ENCODE results near the gene VPREB3. TPM values are rescaled to one million over a fixed set of nuclear protein-coding genes. Genes with fewer than 3 reads are reported as not detected.

VPREB3 gene
- total RNA-seq, 2 donors from 2014 or later, result not detected

DNA sequence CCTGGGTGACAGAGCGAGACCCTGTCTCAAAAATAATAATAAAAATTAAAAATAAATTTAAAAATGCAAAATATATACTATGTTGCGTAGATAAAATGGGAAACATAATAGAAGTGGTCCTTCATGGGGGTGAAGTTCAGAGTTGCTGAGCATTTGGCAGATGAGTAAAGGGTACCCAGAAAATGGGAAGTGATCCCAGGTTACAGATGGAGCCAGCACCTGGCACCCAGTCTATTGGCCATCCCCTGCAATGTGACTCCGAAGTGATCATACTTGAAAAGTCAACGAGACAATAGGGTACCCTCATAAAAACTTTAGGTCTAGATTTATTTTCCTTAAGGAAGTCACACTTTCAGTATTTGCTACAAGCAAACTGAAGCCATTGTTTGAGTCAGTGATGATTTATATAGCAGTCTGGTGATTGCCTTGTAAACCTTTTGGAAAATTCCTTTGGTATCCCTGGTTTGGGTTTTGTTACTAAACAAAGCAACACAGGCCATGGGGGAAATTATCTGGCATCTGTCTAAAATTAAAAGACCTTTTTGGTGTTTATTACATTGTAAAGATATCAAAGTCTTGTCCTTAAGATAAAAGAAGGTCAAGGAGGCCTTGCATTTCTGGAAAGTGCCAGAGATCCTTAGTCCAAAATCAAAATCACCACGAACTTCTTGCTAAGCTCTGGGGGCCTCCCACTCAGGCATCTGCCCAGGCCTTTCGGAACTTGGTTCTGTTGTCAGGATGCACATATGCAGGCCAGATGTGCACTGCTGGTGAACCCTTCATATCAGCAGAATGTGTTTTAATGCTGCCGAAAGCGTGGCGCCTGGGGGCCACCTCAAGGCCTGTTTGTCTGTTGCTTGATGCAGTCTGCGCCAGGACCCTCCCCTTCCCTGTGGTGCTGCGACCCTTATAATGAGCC is 36.9 kb upstream of the VPREB3 start:
- Histone ChIP-seq H3K27me3 (replicated peaks; ENCODE audit: insufficient read depth) (no peaks in the 10 kb centered on the region), H3K36me3 (no peaks in the 10 kb centered on the region), H3K4me1 (replicated peaks) (peaks cover 6% of the 10 kb centered on the region), H3K27ac (peak overlapping the region in 1 of 2 donors; percentile 38), H3K4me3 (no peak overlapping the region), H3K9me3 (no peaks in the 10 kb centered on the region)
- 24% methylated on average over 11 of the region's 11 CpGs for WGBS
- intact Hi-C loops (cut with DNase I), result no loop called here
- TF ChIP-seq, protein P1, sequence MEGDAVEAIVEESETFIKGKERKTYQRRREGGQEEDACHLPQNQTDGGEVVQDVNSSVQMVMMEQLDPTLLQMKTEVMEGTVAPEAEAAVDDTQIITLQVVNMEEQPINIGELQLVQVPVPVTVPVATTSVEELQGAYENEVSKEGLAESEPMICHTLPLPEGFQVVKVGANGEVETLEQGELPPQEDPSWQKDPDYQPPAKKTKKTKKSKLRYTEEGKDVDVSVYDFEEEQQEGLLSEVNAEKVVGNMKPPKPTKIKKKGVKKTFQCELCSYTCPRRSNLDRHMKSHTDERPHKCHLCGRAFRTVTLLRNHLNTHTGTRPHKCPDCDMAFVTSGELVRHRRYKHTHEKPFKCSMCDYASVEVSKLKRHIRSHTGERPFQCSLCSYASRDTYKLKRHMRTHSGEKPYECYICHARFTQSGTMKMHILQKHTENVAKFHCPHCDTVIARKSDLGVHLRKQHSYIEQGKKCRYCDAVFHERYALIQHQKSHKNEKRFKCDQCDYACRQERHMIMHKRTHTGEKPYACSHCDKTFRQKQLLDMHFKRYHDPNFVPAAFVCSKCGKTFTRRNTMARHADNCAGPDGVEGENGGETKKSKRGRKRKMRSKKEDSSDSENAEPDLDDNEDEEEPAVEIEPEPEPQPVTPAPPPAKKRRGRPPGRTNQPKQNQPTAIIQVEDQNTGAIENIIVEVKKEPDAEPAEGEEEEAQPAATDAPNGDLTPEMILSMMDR (IDR thresholded peaks at IDR 0.05), result no peak
- TF ChIP-seq POLR2AphosphoS5 (IDR thresholded peaks at IDR 0.05), result peak; percentile 49
- DNase-seq (ENCODE audit: low spot score), result no peak

DNA sequence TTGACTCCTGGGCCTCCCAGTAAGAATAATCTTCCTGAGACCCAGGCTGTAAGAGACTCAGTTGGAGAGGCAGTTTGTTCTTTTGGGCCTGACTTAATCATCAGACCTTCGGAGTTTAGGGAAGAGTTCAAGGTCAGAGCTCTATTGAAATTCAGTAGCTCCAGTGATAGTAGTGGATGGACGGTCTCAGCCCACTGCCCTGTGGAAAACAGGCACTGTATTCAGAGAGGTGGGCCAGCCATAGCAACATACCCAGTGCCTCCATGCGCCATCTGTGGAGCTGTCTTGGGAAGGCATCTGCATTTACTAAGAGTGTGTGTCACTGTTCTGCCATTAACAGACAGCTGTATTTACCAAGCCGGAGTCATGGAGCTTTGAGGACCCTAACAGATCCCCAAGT is 35.4 kb upstream of the VPREB3 start:
- H3K9me3 ChIP-seq, result no peaks in the 10 kb centered on the region
- H3K4me1 ChIP-seq (replicated peaks), result peaks cover 6% of the 10 kb centered on the region
- H3K4me3 ChIP-seq, result no peak overlapping the region
- H3K27ac ChIP-seq, result no peak overlapping the region
- H3K27me3 ChIP-seq (replicated peaks; ENCODE audit: insufficient read depth), result no peaks in the 10 kb centered on the region
- intact Hi-C loops (cut with DNase I), result loop anchor here (5.0 kb wide), 1 partner anchor 58 kb away; no protein-coding TSS in a partner anchor
- TF ChIP-seq, protein P1 (IDR thresholded peaks at IDR 0.05), result no peak
- DNase-seq (ENCODE audit: low spot score), result no peak
- WGBS, result 90% methylated on average over 4 of the region's 4 CpGs
- H3K36me3 ChIP-seq, result no peaks in the 10 kb centered on the region

DNA sequence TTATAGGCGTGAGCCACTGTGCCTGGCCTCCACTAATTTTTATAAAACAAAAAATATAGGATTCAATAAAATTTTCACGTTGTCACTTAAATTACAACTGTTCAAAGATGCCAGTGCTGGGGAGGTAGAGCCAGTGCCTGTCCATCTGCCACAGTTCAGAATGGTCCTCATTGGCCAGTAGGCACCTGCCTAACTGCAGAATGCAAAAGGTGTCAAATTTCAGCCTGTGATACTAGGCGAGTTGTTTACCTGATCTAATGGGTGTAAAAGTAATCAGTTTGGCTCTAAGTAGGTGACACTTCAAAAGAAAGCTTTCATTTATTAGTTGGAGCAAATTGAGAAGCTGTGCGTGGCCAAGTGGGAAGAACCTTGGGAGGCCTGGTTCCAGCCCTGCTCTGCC is 34.9 kb upstream of the VPREB3 start:
- DNase-seq (ENCODE audit: low spot score), result no peak
- Histone ChIP-seq H3K4me3 (no peak overlapping the region), H3K27ac (no peak overlapping the region), H3K27me3 (replicated peaks; ENCODE audit: insufficient read depth) (no peaks in the 10 kb centered on the region), H3K4me1 (replicated peaks) (peaks cover 6% of the 10 kb centered on the region), H3K36me3 (no peaks in the 10 kb centered on the region), H3K9me3 (no peaks in the 10 kb centered on the region)
- 47% methylated on average over 4 of the region's 4 CpGs for WGBS
- intact Hi-C loops (cut with DNase I), result loop anchor here (5.0 kb wide), 1 partner anchor 58 kb away; no protein-coding TSS in a partner anchor
- no peak for TF ChIP-seq POLR2A (IDR thresholded peaks at IDR 0.05)
- TF ChIP-seq, protein P1 (IDR thresholded peaks at IDR 0.05), result no peak
- no peak for TF ChIP-seq POLR2AphosphoS5 (IDR thresholded peaks at IDR 0.05)

DNA sequence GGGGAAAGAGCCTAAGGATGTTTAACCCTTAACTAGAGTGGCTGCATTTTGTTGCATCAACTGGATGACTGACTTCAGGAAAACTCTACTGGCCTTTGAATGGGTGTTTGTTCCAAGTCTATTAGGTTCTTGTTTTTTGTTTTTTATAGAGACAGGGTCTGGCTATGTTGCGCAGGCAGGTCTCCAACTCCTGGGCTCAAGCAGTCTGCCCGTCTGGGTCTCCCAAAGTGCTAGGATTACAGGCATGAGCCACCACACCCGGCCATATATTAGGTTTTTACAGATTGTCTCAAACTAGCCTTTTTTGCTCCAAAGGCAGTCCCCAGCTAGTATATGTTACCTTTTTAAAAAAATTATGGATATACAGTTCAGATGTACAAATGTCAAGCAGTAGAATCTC is 33.7 kb upstream of the VPREB3 start:
- Histone ChIP-seq H3K4me3 (peak overlapping the region; percentile 95 to 97), H3K4me1 (replicated peaks) (peaks cover 6% of the 10 kb centered on the region), H3K27me3 (replicated peaks; ENCODE audit: insufficient read depth) (no peaks in the 10 kb centered on the region), H3K36me3 (no peaks in the 10 kb centered on the region), H3K9me3 (no peaks in the 10 kb centered on the region), H3K27ac (peak overlapping the region; percentile 100)
- WGBS, result 46% methylated on average over 3 of the region's 3 CpGs
- intact Hi-C loops (cut with DNase I), result loop anchor here (5.0 kb wide), 1 partner anchor 59 kb away; no protein-coding TSS in a partner anchor
- TF ChIP-seq POLR2AphosphoS5 (IDR thresholded peaks at IDR 0.05), result no peak
- TF ChIP-seq, protein P1 (IDR thresholded peaks at IDR 0.05), result no peak
- TF ChIP-seq POLR2A (IDR thresholded peaks at IDR 0.05), result no peak
- no peak for DNase-seq (ENCODE audit: low spot score)

DNA sequence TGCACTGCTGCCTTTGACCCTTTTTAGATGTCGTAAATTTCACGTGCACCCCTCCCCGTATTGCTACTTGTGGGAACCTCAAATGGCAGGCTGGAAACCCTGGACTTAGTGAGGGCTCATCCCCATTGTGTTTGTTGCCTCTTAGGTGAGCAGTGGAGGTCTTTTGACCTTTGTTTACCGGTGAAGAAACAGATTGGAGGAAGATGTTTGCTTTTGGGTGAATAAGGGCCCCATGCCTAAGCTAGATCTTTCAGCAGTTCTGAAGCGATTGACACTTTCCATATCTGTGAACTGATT is 33.3 kb upstream of the VPREB3 start:
- no peak for DNase-seq (ENCODE audit: low spot score)
- no peaks in the 10 kb centered on the region for H3K9me3 ChIP-seq
- peak overlapping the region; percentile 100 for H3K27ac ChIP-seq
- H3K4me1 ChIP-seq (replicated peaks), result peaks cover 6% of the 10 kb centered on the region
- H3K27me3 ChIP-seq (replicated peaks; ENCODE audit: insufficient read depth), result no peaks in the 10 kb centered on the region
- WGBS, result 0% methylated on average over 5 of the region's 5 CpGs
- TF ChIP-seq, protein P1 (IDR thresholded peaks at IDR 0.05), result no peak
- TF ChIP-seq POLR2AphosphoS5 (IDR thresholded peaks at IDR 0.05) (no peak), POLR2A (IDR thresholded peaks at IDR 0.05) (no peak)
- no peaks in the 10 kb centered on the region for H3K36me3 ChIP-seq
- H3K4me3 ChIP-seq, result peak overlapping the region; percentile 95 to 97
- intact Hi-C loops (cut with DNase I), result loop anchor here (5.0 kb wide), 1 partner anchor 60 kb away; no protein-coding TSS in a partner anchor
